HCT116 (cell line): ENCODE results near the gene EIPR1. TPM values are rescaled to one million over a fixed set of nuclear protein-coding genes. Genes with fewer than 3 reads are reported as not detected.

Experiments
- ATAC-seq: fragments of 200-7000 bp; cut with Tn5 transposase; 2 replicates; pipeline ENCODE4 v1.9.1; 2020; ENCODE audit warnings: mild to moderate bottlenecking, moderate library complexity
- BruUV-seq: library from RNA; stranded (reverse); fragments of 400-500 nt; replicated peaks from 2 replicates; lab custom pipeline; 2021; lab: Mats Ljungman, UMichigan
- CTCF ChIA-PET: fragments of 300-600 bp; sonication (Branson Sonifier 250); formaldehyde crosslinking; loops from one replicate; lab custom pipeline; 2021; ENCODE audit warnings: antibody characterized with exemption; lab: Charles Lee
- POLR2A ChIA-PET: fragments of 300-600, 350-600 bp; sonication (Branson Sonifier 250); formaldehyde crosslinking; loops from one replicate; lab custom pipeline; 2021; ENCODE audit warnings: antibody characterized with exemption; lab: Charles Lee
- RAD21 ChIA-PET, 2 experiments: fragments of 300-600 bp; sonication (Branson Sonifier 250); formaldehyde crosslinking; loops; one replicate each; lab custom pipeline; 2023; ENCODE audit warnings: low total read pairs in 2 of 2; ENCODE audit not compliant: uncharacterized antibody in 2 of 2, unreplicated experiment in 2 of 2, low non-redundant PET in 1 of 2; lab: Charles Lee
- DNase-seq: peaks from one replicate; pipeline ENCODE4 v3.0.0-alpha.2; 2010; ENCODE audit warnings: low read depth, low spot score
- H2AFZ ChIP-seq: fragments of 200-600 bp; shearing (Covaris generic), sonication (generic); 2 replicates; pipeline ENCODE4 v1.6.1; 2017; ENCODE audit warnings: low read depth, mixed run types, mixed read lengths, antibody characterized with exemption, low read length; ENCODE audit not compliant: poor library complexity, severe bottlenecking
- H3K27ac ChIP-seq: 2 replicates; pipeline ENCODE4 v1.5.1; 2012; ENCODE audit warnings: low read depth, low read length
- H3K27me3 ChIP-seq: fragments of 200-600 bp; sonication (generic); 2 replicates; pipeline ENCODE4 v1.6.1; 2016; ENCODE audit warnings: mixed run types, low read length, mixed read lengths; ENCODE audit not compliant: insufficient read depth
- H3K36me3 ChIP-seq, 2 experiments: fragments of 200-500 bp in 1 of 2; fragments of 200-600 bp in 1 of 2; sonication (Bioruptor generic) in 1 of 2; sonication (generic) in 1 of 2; 2 replicates each; pipeline versions ENCODE4 v1.5.1 to v1.6.1; 2014 to 2016; ENCODE audit warnings: low read length in 2 of 2, inconsistent platforms in 1 of 2, mixed read lengths in 1 of 2, mixed run types in 1 of 2; ENCODE audit not compliant: insufficient read depth in 2 of 2, control insufficient read depth in 1 of 2
- H3K4me1 ChIP-seq, 2 experiments: fragments of 200-600 bp in 1 of 2; sonication (generic) in 1 of 2; 2 replicates each; pipeline versions ENCODE4 v1.5.1 to v1.6.1; 2012 to 2017; ENCODE audit warnings: low read length in 2 of 2, inconsistent platforms in 1 of 2, mild to moderate bottlenecking in 1 of 2, mixed read lengths in 1 of 2, mixed run types in 1 of 2, moderate library complexity in 1 of 2; ENCODE audit not compliant: insufficient read depth in 2 of 2, control insufficient read depth in 1 of 2
- H3K4me2 ChIP-seq: fragments of 200-600 bp; sonication (generic); 2 replicates; pipeline ENCODE4 v1.6.1; 2017; ENCODE audit warnings: mixed run types, low read length, mixed read lengths
- H3K4me3 ChIP-seq, 2 experiments: fragments of 200-600 bp in 1 of 2; sonication (generic) in 1 of 2; replicated peaks in 1 of 2; 2 replicates each; pipeline ENCODE4 v1.5.1; 2011 to 2016; ENCODE audit warnings: low read length in 2 of 2, control low read depth in 1 of 2, low read depth in 1 of 2, mild to moderate bottlenecking in 1 of 2, mixed read lengths in 1 of 2, mixed run types in 1 of 2
- H3K79me2 ChIP-seq: fragments of 200-600 bp; sonication (generic); 2 replicates; pipeline ENCODE4 v1.6.1; 2017; ENCODE audit warnings: mild to moderate bottlenecking, mixed run types, low read length, moderate library complexity, mixed read lengths; ENCODE audit not compliant: insufficient read depth
- H3K9ac ChIP-seq: fragments of 200-600 bp; sonication (generic); 2 replicates; pipeline ENCODE4 v1.6.1; 2016; ENCODE audit warnings: low read length, mixed read lengths
- H3K9me2 ChIP-seq: fragments of 200-600 bp; sonication (generic), shearing (Covaris generic); 2 replicates; pipeline ENCODE4 v1.6.1; 2017; ENCODE audit warnings: mixed run types, mild to moderate bottlenecking, moderate library complexity; ENCODE audit not compliant: insufficient read depth
- H3K9me3 ChIP-seq, 2 experiments: fragments of 200-500 bp in 1 of 2; fragments of 200-600 bp in 1 of 2; sonication (Bioruptor generic) in 1 of 2; sonication (generic) in 1 of 2; 2 replicates each; pipeline ENCODE4 v1.6.1; 2014 to 2017; ENCODE audit warnings: low read length in 2 of 2, mixed read lengths in 2 of 2, inconsistent platforms in 1 of 2, low read depth in 1 of 2, mild to moderate bottlenecking in 1 of 2, mixed run types in 1 of 2, moderate library complexity in 1 of 2; ENCODE audit not compliant: control insufficient read depth in 1 of 2, insufficient read depth in 1 of 2
- H4K20me1 ChIP-seq: fragments of 200-600 bp; sonication (generic), shearing (Covaris generic); 2 replicates; pipeline ENCODE4 v1.6.1; 2017; ENCODE audit warnings: mixed run types, mild to moderate bottlenecking, moderate library complexity; ENCODE audit not compliant: insufficient read depth
- CBX3 ChIP-seq: IDR thresholded peaks from 2 replicates; pipeline ENCODE4 v1.6.1; 2012; ENCODE audit warnings: low read depth
- CTCF ChIP-seq, 3 experiments: fragments of 200-600 bp in 1 of 3; sonication (generic) in 1 of 3; IDR thresholded peaks in 2 of 3; conservative IDR thresholded peaks in 1 of 3; 2 replicates each; pipeline ENCODE4 v1.5.1; 2012 to 2017; ENCODE audit warnings: low read depth in 2 of 3, low read length in 2 of 3, antibody characterized with exemption in 1 of 3, borderline replicate concordance in 1 of 3, control low read depth in 1 of 3, mild to moderate bottlenecking in 1 of 3, mixed read lengths in 1 of 3, mixed run types in 1 of 3, moderate library complexity in 1 of 3; ENCODE audit not compliant: insufficient read depth in 1 of 3
- EGR1 ChIP-seq: IDR thresholded peaks from 2 replicates; pipeline ENCODE4 v1.6.1; 2012; ENCODE audit warnings: low read depth
- ELF1 ChIP-seq: IDR thresholded peaks from 2 replicates; pipeline ENCODE4 v1.6.1; 2012; ENCODE audit warnings: low read depth, borderline replicate concordance
- EZH2 ChIP-seq: fragments of 200-600 bp; sonication (generic); IDR thresholded peaks from 2 replicates; pipeline ENCODE4 v1.6.1; 2017; ENCODE audit warnings: antibody characterized with exemption, mixed run types
- FOSL1 ChIP-seq: IDR thresholded peaks from 2 replicates; pipeline ENCODE4 v1.6.1; 2012; ENCODE audit warnings: low read depth
- JUND ChIP-seq: IDR thresholded peaks from 2 replicates; pipeline ENCODE4 v1.6.1; 2012
- POLR2A ChIP-seq: IDR thresholded peaks from 2 replicates; pipeline ENCODE4 v1.7.0; 2011; ENCODE audit warnings: borderline replicate concordance; ENCODE audit not compliant: insufficient read depth, insufficient read length; ENCODE audit errors: extremely low read depth
- POLR2AphosphoS5 ChIP-seq: IDR thresholded peaks from 2 replicates; pipeline ENCODE4 v1.6.1; 2011; ENCODE audit warnings: mild to moderate bottlenecking, low read depth, low read length, moderate library complexity
- RAD21 ChIP-seq: IDR thresholded peaks from 2 replicates; pipeline ENCODE4 v1.6.1; 2012; ENCODE audit warnings: low read depth, mild to moderate bottlenecking
- REST ChIP-seq: IDR thresholded peaks from 2 replicates; pipeline ENCODE4 v1.6.1; 2012; ENCODE audit warnings: low read depth
- SP1 ChIP-seq: IDR thresholded peaks from 2 replicates; pipeline ENCODE4 v1.6.1; 2012; ENCODE audit warnings: low read depth
- SRF ChIP-seq: IDR thresholded peaks from 2 replicates; pipeline ENCODE4 v1.6.1; 2012; ENCODE audit warnings: low read depth
- TCF7L2 ChIP-seq: IDR thresholded peaks from 2 replicates; pipeline ENCODE4 v1.7.0; 2011; ENCODE audit warnings: borderline replicate concordance, inconsistent platforms; ENCODE audit not compliant: insufficient read depth, insufficient read length; ENCODE audit errors: extremely low read depth
- YY1 ChIP-seq: IDR thresholded peaks from 2 replicates; pipeline ENCODE4 v1.6.1; 2011; ENCODE audit warnings: low read length, low read depth, moderate library complexity, mild to moderate bottlenecking; ENCODE audit not compliant: insufficient replicate concordance; ENCODE audit errors: extremely low read depth
- ZBTB33 ChIP-seq: IDR thresholded peaks from 2 replicates; pipeline ENCODE4 v1.6.1; 2011; ENCODE audit warnings: mild to moderate bottlenecking, low read length, moderate library complexity; ENCODE audit not compliant: insufficient replicate concordance; ENCODE audit errors: extremely low read depth
- ZFX ChIP-seq: fragments of 450-650 bp; IDR thresholded peaks from 2 replicates; pipeline ENCODE4 v1.6.1; 2017
- ZNF274 ChIP-seq: fragments of 200-500 bp; sonication (Bioruptor generic); IDR thresholded peaks from 2 replicates; pipeline ENCODE4 v1.6.1; 2014; ENCODE audit warnings: mild to moderate bottlenecking, low read depth, low read length, inconsistent platforms
- intact Hi-C: fragments of 100-400 bp; cut with micrococcal nuclease; formaldehyde crosslinking; loops from 2 replicates; pipeline ENCODE4 v1.10.0; 2022
- total RNA-seq: library from RNA; stranded (reverse); gene quantifications from one replicate; pipeline ENCODE4 v1.2.1, GENCODE V29; 2021; ENCODE audit not compliant: unreplicated experiment
- TF ChIP-seq, protein P1 (sequence below): IDR thresholded peaks from 2 replicates; pipeline ENCODE4 v1.6.1; 2012
- TF ChIP-seq, protein P2 (sequence below): IDR thresholded peaks from 2 replicates; pipeline ENCODE4 v1.6.1; 2012

The EIPR1 gene
- total RNA-seq, 1 experiment from 2014 or later: 36.9 TPM

DNA sequence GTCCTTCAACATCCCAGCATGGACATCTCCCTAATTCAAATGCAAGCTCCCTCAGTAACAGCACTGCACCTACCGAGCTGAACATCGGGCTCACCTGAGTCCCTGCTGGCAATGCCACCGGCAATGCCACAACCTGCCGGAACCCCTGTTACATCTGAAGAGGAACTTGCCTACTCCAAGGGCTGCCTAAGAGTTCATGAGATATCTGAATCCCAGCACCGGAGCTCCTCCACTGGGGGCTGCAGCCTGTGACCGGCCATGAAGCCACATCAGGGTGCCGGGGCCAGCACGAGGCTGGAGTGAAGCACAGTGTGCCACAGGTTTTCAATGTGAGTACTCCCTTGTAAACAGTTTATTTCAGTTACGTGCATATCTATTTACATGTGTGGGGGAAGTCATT, 152.9 kb downstream of the EIPR1 start:
- H4K20me1 ChIP-seq: no peaks in the 10 kb centered on the region
- ChIA-PET POLR2A (no interaction called here), RAD21 (no interaction called here)
- no peak for DNase-seq
- no peak overlapping the region for H3K4me2 ChIP-seq
- TF ChIP-seq, protein P1, sequence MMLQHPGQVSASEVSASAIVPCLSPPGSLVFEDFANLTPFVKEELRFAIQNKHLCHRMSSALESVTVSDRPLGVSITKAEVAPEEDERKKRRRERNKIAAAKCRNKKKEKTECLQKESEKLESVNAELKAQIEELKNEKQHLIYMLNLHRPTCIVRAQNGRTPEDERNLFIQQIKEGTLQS: no peak
- no peak for TF ChIP-seq EZH2
- no peak for TF ChIP-seq FOSL1
- TF ChIP-seq RAD21: no peak
- TF ChIP-seq ZBTB33: no peak
- TF ChIP-seq POLR2A: no peak
- no peak for TF ChIP-seq SP1
- TF ChIP-seq EGR1: no peak
- TF ChIP-seq ELF1: no peak
- no peak for TF ChIP-seq ZNF274
- TF ChIP-seq, protein P2, sequence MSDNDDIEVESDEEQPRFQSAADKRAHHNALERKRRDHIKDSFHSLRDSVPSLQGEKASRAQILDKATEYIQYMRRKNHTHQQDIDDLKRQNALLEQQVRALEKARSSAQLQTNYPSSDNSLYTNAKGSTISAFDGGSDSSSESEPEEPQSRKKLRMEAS: no peak
- TF ChIP-seq REST: no peak
- no peak for TF ChIP-seq CBX3
- TF ChIP-seq ZFX: no peak
- TF ChIP-seq CTCF (IDR thresholded peaks at IDR 0.05 in 2 of 3, conservative IDR thresholded peaks at IDR 0.05 in 1 of 3; ENCODE audit: borderline replicate concordance in 1 of 3, insufficient read depth in 1 of 3, low read depth in 2 of 3, low read length in 2 of 3): no peak
- no peak for TF ChIP-seq TCF7L2
- TF ChIP-seq YY1: no peak
- no peak for TF ChIP-seq JUND
- no peak for TF ChIP-seq POLR2AphosphoS5
- TF ChIP-seq SRF: no peak
- TF ChIP-seq, all 23 proteins: peak for 0
- Histone ChIP-seq H3K4me3 (no peak overlapping the region), H3K9me3 (no peaks in the 10 kb centered on the region; a peak in 1 of 4 replicates), H3K36me3 (no peaks in the 10 kb centered on the region), H3K79me2 (peaks cover 12% of the 10 kb centered on the region; the same call in 1 of the 2 replicates), H3K9me2 (no peaks in the 10 kb centered on the region), H3K27me3 (no peaks in the 10 kb centered on the region), H2AFZ (no peak overlapping the region), H3K4me1 (no peaks in the 10 kb centered on the region), H3K27ac (no peak overlapping the region), H3K9ac (no peak overlapping the region)
- BruUV-seq: no TSS peak
- no peak for ATAC-seq
- intact Hi-C loops: no loop called here
- CTCF ChIA-PET: no interaction called here
